NCI-H2081 (cell line): Measurements from ENCODE around the gene TFEB.

Source experiments
- DNase-seq, 2 experiments: peaks; one replicate each; lab custom pipeline; 2025; lab: John Stamatoyannopoulos, UW

TFEB gene

DNA sequence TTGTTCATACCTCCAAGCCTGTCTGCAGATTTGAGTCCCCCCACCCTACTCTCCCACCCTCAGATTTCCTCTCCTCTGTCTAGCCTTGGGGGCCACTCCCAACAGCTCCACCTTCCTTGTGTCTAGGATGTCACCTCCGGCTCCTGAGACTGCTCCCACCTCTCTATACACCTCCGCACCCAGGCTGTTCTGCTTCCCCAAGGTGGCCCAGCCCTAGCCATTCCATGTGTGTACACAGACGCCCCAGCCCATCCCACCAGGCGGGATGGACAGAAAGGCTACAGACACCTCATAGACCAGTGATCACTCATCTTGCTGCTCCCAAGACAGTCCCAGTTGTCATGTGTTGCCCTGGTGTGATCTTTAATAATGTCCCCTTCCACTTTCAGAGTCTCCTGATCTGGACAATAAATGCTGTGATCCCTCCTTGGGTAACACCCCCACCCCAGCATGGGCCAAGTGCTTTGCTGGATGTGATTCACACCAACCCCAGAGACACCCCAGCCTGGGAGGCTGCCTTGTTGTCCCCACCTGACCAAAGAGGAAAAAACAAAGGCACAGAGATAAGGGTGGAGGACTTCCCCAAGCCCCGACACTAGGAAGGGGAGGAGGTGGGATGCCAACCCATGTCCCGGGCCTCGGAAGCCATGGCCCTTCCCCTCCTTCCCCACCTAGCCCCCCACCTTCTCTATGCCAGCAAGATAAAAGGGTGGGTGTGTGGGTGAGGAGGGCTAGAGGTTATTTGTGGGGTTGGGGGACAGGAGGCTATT, 61.0 kb downstream of the TFEB start:
- DNase-seq: no peak

DNA sequence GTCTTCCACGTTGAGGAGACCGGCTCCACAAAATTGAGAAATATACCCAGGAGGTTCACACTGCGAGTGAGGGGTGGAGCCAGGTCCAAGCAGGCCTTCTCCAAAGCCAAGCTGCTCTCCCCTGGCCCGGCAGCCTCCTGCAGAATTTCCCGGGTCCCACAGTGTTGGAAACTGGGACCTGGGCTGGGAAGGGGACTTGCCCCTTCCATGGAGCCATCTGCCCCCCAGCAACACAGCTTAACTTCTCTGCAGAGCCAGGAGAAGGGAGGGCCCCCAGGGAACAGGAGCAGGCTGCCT, 61.8 kb downstream of the TFEB start:
- no peak for DNase-seq

DNA sequence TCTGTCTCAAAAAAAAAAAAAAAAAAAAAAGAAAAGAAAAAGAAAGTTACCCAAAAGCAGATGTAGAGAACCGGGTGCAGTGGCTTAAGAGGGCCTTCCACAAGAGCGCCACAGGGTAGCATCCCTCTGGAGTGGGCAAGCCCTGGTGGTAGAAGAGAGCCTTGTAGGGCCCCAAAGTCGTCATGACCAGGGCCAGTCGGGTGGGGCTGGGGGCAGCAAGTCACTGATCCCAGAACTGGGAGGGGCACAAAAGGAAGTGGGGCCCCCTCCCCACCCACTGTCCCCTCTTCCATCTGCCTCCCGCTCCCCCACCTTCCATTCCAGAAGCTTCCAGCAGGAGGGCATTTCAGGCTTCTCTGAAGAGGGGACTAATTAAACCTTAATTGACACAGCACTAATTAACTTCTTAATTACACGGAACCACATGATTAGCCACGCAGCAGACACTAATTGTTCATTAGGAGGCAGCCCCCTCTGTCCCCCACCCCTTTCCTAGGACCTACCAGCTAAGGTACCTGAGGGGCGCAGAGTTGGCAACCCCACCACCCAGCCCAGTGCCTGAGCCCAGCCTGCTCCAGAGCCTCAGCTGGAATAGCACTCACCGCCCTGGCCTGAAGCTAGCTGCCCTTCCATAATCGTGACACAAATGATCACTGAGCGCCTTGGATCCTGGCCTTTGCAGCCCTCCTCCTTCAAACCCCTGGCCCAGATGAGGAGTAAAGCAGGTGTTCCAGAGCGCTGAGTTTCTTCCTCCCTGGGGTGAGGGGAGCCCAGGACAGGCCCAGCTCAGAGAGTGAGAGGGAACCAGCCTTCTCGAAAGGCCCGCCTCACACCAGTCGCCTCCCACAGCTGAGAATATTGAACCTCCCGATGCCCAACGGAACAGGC, 62.3 kb downstream of the TFEB start:
- no peak for DNase-seq

DNA sequence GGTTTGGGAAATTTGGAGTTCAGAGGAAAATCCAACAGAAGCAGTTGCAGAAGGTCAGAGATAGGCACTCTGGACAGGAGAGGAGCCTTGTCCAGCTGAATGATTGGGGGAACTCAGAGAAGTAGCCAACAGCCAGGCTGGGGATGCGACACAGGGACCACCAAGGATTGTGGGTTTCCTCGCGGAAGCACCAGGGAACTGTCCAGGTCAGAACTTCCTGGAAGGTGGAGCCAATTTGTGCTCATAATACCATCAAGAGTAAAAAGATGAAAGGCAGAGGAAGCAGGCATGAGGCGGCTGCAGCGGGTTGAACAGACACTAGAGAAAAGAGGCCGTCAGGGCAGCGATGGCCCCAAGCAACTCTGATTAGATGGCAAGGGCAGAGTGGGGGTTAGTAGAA, 63.4 kb downstream of the TFEB start:
- no peak for DNase-seq

DNA sequence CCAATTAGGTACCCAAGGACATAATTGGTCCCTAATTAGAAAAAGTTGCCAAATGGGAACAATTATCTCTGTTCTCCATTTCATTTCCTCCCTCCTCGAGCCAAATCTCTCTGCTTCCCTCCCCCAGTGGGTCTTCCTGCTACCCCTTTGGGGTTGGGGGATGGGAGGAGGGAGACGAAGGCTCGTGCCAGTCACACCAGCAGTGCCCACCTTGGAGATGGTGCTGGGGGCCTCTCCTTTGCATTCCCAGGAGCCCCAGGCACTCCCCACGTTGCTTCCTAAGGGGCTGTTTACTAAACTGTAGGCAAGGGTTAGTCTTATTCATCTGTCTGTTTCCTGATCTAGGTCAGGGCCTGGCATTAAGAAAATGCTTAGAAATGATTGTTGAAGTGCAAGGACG, 64.0 kb downstream of the TFEB start:
- DNase-seq: no peak

DNA sequence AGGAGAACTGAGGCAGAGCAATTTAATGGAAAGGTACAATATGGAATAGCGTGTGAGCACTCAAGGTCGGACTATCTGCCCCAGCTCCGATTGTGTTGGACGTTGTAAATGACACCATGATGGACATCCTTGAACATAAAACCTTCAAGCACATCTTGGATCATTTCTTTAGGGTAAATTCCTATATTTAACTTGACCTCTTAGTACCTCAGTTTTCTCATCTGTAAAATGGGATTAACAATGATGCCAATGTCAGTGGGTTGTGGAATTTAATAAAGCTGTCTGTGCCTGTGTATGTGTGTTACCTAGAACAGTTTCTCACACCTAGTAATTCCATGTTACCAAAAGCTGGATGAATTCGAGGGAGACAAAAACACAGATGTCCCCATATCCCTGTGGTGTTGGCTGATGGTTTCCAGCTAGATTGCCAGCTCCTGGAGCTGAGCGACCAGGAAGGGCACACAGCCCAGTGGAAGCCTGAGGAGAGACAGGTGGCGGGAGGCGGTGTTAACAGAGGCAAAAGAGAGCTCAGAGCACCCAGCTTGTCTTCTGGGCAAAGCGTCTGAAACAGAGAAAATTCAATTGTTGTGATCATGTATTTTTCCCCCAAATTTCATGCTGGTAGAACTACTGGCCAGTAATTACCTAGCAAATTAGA, 64.6 kb downstream of the TFEB start:
- peak in 1 of 2 experiments; percentile 25 for DNase-seq

DNA sequence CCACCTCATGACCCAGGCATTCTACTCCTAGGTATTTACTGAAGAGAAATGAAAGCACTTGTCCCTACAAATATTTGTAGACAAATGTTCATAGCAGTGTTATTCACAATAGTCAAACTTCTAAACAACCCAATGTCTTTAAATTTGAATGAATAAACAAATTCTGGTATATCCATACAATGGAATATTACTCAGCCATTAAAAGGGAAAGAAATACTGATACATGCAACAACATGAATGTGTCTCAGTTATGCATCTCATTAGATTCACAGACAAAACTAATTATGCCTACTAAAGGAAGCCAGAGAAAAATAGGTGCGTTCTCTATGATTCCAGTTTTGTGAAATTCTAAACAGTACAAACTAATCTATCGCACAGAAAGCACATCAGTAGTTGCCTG, 66.4 kb downstream of the TFEB start:
- no peak for DNase-seq

DNA sequence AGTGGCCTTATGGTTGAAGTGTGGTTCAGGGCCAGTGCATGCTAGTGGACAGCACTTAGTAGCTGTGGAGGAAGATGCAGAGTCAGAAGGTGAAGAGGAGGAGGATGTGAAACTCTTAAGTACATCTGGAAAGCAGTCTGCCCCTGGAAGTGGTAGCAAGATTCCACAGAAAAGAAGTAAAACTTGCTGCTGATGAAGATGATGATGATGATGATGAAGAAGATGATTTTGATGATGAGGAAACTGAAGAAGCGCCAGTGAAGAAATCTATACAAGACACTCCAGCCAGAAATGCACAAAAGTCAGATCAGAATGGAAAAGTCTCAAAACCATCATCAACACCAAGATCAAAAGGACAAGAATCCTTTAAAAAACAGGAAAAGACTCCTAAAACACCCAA, 68.2 kb downstream of the TFEB start:
- DNase-seq: no peak

DNA sequence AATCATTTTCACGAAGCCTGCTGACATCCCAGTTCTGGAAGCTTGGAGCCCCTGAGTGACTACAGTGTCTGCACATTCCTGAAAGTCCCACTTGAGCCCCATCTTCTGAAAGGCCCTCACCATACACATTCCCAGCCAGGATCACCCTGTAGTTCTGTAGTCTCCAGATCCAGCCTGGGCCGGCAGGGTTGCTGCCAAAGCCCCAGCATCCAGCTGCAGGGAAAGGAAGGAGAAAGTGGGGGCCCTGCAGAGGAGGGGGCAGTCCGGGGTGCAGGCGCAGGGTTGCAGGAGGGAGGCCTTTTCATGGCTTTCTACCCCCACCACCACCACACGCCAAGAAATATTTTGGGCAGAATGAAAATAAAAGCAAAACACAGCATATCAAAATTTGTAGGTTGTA, 71.1 kb downstream of the TFEB start:
- DNase-seq: no peak

DNA sequence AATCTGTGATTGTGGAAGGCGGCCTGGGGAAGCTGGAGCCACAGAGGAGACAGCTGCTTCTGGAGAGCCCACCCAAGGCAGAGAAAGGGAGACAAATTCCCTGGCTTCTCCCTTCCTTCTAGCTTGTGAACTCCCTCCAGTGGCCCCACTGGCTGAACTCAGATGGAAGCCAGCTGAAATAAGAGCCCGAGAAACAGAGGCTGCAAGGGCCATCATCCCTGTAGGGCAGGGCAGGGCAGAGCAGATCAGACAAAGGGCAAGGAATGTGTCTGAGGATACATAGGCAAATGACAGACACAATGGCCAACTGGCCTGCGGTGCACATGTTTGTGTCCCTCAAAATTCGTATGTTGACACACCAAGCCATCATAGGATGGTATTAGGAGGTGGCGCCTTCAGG, 71.8 kb downstream of the TFEB start:
- DNase-seq: no peak

DNA sequence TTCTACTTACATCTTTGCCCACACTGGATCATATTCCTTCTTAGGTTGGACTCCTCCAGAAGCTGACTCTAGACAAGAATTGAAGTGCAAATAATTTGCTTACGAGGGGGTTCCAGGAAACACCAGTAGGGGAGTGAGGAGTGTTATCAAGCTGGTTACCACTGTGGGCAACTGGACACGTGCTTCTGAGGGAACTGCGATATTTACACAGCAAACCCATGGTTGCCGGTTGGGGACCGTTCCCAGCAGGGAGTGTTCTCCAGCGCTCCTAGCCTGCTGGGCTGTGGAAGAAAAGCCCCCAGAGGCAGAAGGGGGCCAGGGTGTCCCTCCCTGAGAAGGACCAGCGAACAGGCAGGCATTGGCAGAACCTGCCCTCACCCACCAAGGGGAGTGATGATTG, 75.5 kb downstream of the TFEB start:
- no peak for DNase-seq

DNA sequence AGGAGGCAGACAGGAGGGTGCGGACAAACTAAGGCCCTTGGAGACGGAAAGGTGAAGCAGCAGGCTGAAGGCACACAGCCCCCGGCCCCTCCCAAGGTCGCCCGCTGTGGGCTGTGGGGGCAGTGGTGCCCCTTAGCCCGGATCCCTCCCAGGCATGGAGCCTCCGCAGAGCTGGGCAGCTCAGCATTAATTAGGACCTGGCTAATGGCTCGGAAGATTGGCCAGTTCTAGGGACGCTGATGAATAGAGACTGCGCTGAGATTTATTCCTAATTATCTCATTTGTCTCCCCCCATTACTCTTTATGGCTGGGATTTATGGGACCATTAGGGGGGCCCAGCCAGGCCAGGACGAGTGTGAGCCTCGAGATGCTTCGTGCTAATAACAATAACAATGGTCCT, 76.8 kb downstream of the TFEB start:
- DNase-seq: no peak

DNA sequence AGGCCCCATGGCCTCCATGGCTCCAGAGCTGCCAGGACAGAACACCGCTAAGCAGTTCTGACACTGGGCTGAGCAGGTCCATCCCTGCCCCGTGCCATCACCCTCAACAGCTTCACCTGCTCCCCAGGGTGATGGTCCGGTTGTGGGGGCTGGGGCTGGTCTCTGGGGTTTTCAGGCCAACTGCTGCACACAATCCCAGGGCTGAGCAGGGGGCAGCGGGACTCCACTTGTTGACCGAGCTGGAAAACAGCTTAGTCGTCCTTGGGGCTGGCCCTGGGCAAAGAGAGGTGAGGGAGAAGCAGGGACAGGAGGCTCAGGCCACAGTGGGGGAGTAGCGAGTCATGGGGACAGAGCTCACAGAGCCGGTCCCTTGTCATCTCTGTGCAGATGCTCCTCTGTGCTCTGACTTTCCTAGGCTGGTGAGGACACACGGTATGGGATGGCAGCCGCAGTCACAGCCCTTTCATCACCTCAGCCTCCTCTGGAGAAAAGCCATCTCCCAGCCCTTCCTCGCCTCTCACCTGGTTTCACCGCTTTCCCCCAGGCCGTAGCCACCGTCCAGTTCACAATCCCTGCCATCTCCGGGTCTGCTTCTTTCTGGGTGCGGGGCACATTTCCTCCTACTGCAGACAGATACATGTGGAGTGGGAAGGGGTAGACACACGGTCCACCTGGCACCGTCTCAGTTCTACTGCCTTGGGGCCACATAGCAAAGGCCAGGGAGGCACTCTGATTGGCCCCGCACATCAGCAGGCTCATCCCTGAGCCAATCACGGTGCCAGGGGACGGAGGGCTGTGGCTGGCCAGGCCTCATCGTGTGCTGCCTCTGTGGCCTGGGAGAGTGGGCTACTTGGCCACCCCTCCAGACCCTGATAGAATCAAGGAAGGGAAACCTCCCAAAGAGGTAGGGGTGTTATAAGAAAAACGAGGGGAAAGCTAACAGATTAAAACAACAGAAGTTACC, 78.0 kb downstream of the TFEB start:
- no peak for DNase-seq

DNA sequence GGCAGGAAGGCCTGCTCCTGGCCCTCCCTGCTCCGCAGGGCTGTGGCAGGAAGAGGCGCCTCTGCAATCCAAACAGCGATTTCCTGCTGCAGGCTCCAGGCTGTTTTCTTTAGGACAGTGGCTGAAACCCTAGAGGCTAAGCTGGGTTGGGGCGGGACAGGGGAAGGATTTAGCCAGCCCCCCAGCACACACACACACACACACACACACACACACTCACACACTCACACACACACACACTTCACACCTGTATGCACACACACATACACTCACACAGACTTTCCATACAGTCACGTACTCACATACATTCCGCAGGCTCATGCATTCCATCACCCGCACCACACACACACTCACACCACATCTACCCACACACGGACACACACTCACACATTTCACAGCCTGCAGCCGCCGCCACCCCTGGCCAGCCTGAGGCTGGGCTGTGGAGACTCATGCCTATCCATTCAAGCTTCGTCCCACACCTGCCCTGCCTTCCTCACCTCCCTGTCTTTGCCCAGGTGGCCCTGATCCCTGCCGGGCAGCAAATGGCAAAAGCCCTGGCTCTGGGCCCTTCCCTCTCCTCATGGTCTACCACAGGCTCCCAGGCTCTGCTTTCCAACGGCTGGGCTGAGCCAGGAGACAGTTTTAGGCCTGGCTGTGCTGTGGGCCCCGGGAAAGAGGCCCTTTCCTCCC, 79.3 kb downstream of the TFEB start:
- DNase-seq: peak in 1 of 2 experiments; percentile 50

DNA sequence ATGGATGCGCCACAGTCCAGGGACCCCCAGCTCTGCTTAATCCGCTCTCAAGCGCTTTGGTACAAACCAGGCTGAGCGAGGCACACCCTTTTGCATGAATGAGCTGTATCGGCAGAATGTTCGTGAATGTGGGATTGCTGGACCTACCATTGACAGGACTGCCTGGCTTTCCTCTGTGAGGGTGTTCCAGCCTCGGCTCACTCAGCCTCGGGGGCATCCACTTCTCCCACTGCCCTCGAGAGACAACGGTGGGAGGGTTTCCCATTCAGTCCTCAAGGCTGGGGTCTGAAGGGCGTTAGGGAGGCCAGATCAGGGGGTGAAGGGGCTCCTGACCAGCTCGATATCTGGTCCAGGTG, 79.8 kb downstream of the TFEB start:
- no peak for DNase-seq

DNA sequence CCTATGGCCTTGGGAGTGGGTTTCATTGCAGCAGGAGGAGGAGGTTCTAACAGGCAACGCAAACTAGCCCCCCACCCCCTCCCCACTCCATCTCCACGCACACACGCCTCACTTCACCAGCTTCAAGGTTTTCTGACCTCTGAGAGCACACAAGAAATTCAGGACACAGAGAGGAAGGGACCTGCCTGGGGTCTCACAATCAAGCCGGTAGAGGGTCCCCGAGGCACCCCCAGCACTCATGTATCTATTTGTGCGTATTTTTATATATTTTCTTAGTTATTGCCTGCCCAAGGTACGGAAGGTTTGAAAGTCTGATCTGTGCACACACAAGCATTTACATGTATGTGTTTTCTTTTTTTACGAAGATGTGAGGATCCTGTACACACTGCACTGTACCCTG, 80.2 kb downstream of the TFEB start:
- DNase-seq: no peak

DNA sequence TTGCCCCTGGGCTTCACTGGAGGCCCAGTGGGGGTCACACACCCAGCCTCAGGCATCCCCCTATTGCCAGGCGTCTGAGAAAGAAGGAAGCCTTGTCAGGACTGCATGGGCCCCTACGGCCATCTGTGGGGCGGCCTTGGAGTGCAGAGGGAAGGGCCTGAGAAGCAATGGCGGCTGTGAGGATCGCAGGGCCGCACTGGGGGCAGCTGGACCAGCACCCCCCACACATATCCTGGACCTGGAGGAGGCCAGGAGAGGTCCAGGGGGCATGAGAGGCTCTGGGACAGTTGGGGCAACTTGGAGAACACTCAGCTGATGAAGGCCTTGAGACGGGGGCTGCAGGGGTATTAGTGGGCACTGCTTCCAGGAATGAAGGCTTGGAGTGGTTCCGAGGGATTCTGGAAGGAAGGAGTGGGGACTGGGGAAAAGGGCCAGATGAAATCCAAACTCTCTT, 80.7 kb downstream of the TFEB start:
- no peak for DNase-seq

DNA sequence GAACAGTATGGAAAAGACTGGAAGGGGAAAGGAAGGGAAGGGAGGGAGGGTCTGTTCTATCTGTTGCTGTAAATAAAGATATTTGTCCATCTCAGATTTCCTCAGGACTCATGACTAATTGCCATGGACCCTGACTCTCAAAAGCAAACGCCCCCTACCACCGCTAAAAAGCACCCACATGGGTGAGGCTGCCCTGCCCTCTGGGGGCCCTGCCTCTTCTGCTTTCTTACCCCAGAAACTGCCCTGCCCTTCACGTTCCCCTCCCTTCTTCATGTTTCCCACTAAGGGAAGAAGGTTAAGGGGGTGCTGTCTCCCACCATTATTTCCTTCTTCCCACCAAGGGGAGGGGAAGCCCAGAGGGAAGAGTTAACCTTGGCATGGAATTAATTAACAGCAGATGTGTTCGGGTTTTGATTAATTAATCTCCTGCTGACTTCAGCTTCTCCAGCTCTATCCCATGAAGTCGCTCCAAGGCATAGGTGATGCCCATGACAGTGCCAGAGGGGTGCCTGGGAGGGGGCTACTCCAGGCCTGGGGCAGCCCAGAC, 81.2 kb downstream of the TFEB start:
- DNase-seq: no peak

DNA sequence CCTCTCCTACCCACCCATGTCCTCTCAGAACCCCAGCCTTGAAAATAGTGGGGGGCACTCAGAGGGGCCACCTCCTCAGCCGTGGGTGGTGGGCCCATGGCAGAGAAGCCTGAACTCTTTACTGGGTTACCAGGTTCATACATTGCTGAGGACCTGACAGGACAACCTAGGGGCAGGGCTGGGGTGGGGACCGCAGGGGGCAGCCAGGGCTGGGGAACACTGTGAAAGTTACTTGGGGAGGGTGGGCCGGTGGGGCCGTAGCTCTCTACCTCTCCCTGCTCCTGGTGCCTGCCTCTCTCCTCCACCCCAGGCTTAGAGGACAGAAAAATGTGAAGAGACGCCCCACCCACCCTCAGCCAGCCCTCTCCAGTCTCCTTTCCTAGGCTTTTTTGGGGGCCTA, 81.7 kb downstream of the TFEB start:
- no peak for DNase-seq

DNA sequence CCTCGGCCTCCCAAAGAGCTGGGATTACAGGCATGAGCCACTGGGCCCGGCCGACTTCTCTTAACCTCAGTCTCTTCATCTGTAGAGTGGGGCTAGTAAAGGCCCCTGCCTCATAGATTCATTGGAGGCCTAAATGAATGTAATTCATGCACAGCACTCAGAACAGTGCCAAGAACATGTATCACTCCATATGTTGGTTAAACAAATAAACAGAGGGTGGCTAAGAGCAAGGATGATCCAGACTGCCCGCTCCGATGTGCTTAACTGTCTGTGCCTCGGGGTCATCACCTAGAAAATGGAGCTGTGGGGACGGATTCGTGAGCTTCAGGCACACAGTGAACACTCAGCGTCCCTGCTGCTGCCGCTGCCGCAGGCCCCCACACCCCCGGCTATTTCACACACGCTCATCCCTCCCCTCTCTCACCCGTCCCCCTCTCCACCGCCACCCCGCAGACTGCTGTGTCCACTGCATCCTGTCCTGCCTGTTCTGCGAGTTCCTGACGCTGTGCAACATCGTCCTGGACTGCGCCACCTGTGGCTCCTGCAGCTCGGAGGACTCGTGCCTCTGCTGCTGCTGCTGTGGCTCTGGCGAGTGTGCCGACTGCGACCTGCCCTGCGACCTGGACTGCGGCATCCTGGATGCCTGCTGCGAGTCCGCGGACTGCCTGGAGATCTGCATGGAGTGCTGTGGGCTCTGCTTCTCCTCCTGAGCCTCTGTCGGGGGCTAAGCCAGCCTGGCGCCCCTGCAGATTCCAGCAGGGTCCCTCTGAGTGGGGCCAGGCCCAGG, 82.3 kb downstream of the TFEB start:
- DNase-seq: no peak
